Renal cortical epithelial cell (primary cell): ENCODE data around the gene KRTAP5-8. TPM values are rescaled to one million over a fixed set of nuclear protein-coding genes. Genes with fewer than 3 reads are reported as not detected.
"Not testable (repeated sequence)": the region's sequence is repeated elsewhere in the genome, so short reads cannot be mapped to it uniquely, and the experiment has no call there.

Experiments
- DNase-seq: peaks from one replicate; pipeline ENCODE4 v3.0.0-alpha.2; 2011; ENCODE audit warnings: low read depth
- total RNA-seq: library from RNA; depleted of rRNA; stranded (reverse); fragments of >200 nt; gene quantifications from 2 replicates; pipeline ENCODE4 v1.2.3, GENCODE V29; 2014

Gene KRTAP5-8
- total RNA-seq, 1 donor from 2014 or later: not detected

DNA sequence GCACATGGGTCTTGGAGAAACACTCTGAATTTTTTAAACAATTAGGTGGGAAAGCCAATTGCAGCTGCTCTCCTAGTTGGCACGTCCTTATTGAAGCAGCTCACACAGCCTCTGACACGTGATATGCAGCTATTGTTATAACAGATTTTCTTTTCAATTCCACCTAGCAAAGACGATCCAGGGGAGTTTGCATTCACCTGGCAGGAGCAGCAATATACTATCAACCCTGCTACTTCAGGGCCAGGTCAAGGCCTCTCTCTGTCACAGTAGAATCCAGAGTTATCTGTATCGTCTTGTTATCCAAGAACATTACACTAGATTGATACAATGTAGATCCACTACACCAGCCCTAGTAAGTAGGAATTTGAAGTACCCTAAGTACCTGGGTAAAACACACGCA, 36.6 kb downstream of the KRTAP5-8 start:
- no peak for DNase-seq

DNA sequence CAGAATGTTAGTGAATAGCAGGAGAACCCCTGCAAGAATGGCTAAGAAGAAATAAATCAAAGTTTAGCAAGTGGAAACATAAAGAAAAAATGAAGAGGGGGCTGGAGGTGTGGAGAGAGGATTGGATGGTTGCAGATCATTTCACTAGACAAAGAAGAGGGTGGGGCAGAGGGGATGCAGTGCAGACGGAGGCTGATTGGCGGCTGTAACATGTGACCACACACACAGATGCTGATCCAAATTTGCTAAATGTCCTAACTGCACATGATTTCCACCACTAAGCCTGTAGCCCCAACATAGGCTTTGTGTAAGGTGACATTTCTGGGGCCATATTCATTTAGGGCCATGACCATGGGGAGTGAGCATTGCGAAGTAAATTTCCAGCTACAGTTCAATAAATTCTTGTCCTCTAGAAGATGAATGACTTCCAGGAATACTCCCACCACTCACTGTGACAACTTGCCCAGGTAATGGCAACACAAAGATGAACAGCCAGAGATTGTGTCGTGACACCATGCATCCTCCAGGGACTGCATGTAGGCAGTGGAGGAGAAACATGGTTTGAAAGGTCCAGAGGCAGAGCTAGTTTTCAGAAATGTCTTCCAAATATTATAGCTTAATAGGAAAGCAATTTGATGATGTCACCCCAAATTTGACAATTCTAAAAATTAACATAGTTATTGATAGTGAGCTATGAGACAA, 38.0 kb downstream of the KRTAP5-8 start:
- DNase-seq: no peak

DNA sequence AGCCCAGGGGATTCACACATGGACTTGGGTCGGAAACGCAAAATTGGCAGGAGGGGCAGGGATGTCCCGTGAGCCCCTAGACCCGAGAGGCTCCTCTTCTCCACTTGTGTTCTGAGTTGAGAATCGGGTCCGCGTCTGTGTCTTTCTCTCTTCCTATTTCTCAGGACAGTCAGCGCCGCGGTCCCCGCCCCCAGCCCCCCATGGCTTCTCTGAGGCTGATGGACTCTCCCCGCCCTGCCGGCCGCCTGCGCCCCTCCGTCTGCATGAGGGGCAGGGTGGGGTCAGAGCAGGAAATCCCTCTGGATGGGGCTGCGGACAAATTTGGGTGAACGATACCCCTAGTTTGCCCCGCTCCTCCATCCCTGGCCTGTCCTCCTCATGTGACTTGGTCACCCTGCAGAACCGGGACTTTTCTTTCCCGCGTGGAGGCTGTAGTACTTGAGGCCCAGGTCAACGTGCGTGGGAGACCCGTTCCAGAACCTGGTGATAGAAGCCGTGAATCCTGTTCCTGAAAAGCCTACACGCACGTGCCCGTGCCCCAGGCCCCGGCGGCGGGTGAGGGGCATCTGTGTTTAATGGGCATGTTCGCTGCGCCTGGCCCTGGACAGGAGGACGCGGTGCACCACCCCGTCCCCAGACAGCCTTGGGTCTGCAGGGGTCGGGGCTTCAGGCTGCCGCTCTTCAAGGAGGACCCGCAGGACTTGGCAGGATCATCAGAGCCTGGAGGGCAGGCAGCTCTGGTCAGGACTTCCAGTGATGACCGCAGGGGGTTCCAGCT, 39.1 kb downstream of the KRTAP5-8 start:
- DNase-seq: not testable (repeated sequence)

DNA sequence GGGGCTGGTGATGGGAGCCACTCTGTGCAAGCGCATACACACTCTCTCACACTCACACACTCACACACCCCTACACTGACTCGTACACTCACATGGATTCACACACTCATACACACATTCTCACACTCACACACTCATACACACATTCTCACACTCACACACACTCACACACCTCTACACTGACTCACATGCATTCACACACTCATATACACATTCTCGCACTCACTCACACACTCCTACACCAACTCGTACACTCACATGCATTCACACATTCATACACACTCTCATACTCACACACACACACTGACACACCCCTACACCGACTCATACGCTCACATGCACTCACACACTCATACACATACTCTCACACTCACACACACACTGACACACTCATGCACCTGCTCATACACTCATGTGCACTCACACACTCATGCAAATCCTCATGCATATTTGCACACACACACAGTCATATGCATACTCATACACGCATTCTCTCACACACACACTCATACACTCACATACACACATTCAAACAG, 39.7 kb downstream of the KRTAP5-8 start:
- DNase-seq: no peak

DNA sequence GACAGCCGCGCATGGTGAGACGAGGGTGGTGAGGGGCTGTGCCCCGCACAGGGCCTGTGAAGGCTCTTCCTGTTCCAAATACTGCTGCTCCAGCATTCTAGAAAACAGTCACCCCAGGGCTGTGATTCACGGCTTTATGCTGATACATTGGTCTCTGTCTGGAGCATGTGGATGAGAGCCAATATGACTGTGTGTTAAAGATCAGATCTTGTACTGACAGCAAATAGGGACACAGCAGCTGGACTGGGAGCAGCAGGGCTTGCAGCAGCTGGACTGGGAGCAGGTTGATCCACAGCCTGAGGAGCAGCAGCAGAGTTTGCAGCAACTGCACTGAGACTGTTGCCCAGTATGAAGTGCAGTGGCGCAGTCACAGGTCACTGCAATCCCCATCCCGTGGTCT, 41.7 kb downstream of the KRTAP5-8 start:
- not testable (repeated sequence) for DNase-seq

DNA sequence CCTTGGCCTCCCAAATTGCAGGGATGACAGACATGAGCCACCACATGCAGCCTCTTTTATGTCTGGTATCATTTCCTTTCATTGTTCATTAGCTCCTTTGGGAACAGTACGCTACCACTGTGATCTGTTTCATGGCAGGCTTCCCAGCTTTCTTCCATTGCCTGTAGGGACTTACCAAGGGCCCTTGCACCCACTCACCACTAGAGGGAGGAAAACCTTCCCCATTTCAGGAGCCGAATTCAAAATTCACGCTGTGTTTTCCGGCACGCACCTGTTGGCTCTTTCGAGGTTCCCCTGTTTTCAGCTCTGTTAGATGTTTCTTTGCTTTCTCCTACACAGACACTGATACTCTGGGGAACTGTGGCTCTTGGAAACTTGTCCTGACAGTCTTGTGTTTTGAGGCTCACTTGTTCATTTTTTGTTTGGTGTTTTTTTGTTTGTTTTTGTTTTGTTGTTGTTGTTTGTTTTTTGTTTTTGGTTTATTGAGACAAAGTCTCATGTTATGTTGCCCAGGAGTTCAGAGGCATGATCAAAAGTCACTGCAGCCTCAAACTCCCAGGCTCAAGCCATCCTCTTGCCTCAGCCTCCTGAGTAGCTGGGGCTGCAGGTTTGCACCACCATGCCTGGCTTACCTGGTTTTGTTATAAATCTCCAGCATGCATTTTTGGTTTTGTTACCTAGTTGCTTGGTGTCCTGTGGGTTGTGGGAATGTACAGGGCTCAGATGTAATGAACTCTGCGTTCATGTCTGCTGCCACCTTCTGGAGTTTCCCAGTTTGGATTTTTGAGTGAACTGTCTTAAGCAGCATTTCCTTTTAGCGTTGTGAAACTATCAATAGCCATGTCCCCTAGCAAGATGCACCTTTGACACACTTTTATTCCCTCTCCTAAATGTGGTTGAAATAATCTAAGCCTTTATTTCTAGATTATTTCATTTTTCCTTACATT, 42.5 kb downstream of the KRTAP5-8 start:
- DNase-seq: peak; percentile 64

DNA sequence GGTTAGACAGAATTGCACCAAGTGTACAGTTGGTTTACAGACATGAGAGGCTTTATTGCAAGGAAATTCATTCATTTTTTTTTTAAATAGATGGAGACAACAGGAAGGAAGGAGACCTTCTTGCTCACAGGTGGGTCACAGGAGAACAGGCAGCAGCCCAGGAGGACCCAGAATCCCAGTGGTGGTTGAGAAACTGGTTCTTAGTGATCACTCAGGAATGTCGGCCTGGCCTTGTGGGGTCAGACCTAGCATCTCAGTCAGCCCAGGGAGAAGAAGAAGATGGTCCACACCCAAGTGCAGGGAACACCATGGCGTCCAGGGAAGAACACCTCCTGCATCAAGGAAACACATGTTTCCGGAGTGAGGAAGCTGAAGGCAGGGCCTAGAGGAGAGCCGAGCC, 44.0 kb downstream of the KRTAP5-8 start:
- DNase-seq: no peak

DNA sequence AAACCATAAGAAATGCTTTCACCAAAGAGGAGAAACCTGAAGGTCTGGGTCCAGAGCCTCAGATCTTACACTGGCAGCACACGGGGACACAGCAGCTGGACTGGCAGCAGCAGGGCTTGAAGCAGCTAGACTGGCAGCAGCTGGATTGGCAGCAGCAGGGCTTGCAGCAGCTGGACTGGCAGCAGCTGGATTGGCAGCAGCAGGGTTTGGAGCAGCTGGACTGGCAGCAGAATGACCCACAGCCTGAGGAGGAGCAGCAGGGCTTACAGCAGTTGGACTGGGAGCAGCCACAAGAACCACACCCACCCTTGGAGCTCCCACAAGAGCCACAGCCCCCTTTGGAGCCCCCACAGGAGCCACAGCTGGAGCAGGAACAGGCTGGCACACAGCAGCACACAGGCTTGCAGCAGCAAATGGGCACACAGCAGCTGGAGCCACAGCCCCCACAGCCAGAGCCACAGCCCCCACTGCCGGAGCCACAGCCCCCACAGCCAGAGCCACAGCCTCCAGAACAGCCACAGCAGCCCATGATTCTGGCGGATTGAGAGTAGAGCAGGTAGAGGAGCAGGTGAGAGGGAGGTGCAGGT, 44.6 kb downstream of the KRTAP5-8 start, which contains the start of gene KRTAP5-11:
TSS of gene KRTAP5-11 (minus strand) at position 567 of the 587 bp plus-strand sequence. CDS start at position 529, 38 bp downstream.
- DNase-seq: no peak

DNA sequence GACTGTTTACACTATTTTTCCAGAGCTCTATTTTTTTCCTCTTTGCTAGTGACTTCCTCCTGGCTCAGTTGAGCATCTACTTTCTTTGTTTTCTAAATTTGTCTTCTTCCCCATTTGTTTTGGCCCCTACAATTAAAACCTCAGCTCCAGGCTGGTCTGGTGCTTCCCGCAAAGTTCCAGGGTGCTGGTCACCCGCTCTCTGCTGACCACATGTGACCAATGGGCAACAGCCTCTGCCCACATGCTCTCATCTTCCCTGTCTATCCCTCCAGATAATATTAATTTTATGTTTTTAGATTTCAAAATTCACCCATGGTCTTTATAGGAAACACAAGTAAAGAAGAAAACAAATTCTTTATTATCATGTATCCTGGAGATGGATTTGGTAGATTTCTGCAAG, 45.1 kb downstream of the KRTAP5-8 start:
- not testable (repeated sequence) for DNase-seq

DNA sequence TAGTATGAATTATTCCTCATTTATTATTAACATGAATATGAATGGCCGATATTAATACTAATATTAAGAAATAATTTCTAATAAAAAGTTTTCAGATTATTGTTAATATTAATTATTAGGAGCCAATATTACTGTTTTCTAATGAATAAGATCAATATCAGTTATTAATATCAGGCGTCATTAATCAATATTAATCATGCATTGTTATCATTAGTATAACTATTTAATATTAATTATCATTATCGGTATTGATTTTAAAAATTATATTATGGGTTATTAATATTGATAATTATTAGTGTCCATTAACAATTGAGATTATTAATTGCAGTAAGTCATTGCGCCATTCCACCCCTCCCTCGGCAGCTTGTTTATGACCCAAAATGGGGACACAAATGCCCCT, 47.8 kb downstream of the KRTAP5-8 start:
- not testable (repeated sequence) for DNase-seq

DNA sequence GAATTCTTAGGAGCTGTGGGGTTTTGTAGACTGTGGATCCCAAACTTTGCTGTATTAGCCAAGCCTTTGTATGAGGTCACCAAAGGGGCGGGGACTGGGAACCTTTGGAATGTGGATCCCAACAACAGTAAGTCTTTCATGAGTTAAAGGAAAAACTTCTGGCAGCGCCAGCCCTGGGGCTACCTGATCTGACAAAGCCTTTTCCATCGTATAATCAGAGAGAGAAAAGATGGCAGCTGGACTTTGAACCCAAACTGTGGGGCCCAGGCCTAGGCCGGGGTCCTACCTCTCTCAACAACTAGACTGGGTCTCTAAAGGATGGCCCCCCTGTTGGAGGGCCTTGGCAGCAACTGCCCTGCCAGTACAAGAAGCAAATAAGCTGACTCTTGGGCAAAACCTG, 50.5 kb downstream of the KRTAP5-8 start:
- DNase-seq: not testable (repeated sequence)

Other genes with a start within 250 kb of the KRTAP5-8 start
- gene DHCR7, start 89.6 kb upstream of the KRTAP5-8 start, total RNA-seq: 28.0 and 58.7 TPM in 2 replicates
- 68.9 and 80.6 TPM in 2 replicates for gene NADSYN1, start 84.8 kb upstream of the KRTAP5-8 start, total RNA-seq
- gene KRTAP5-7, start 10.8 kb upstream of the KRTAP5-8 start, total RNA-seq: not detected in 2 replicates
- not detected in 2 replicates for gene KRTAP5-9, start 10.4 kb downstream of the KRTAP5-8 start, total RNA-seq
- not detected in 2 replicates for gene KRTAP5-10, start 27.5 kb downstream of the KRTAP5-8 start, total RNA-seq
- gene KRTAP5-11, start 44.9 kb downstream of the KRTAP5-8 start, total RNA-seq: not detected in 2 replicates